HG03460 (cell line): ENCODE results near the gene COL5A1.
"Not testable (repeated sequence)": the region's sequence is repeated elsewhere in the genome, so short reads cannot be mapped to it uniquely, and the experiment has no call there.

Source experiments
- ATAC-seq: cut with Tn5 transposase; IDR thresholded peaks from one replicate; pipeline ENCODE4 v1.9.1; 2021; ENCODE audit not compliant: unreplicated experiment

Gene COL5A1

GRCh38 chr9:134847752-134848432, 206.3 kb downstream of the COL5A1 start:
- no peak for ATAC-seq

- no peak for ATAC-seq
These were observed 206.9 kb downstream of the COL5A1 start for GRCh38 chr9:134848504-134848903.

- ATAC-seq, result no peak
These were observed 209.0 kb downstream of the COL5A1 start for GRCh38 chr9:134850611-134851010.

GRCh38 chr9:134851020-134851419, 209.4 kb downstream of the COL5A1 start:
- ATAC-seq, result no peak

DNA sequence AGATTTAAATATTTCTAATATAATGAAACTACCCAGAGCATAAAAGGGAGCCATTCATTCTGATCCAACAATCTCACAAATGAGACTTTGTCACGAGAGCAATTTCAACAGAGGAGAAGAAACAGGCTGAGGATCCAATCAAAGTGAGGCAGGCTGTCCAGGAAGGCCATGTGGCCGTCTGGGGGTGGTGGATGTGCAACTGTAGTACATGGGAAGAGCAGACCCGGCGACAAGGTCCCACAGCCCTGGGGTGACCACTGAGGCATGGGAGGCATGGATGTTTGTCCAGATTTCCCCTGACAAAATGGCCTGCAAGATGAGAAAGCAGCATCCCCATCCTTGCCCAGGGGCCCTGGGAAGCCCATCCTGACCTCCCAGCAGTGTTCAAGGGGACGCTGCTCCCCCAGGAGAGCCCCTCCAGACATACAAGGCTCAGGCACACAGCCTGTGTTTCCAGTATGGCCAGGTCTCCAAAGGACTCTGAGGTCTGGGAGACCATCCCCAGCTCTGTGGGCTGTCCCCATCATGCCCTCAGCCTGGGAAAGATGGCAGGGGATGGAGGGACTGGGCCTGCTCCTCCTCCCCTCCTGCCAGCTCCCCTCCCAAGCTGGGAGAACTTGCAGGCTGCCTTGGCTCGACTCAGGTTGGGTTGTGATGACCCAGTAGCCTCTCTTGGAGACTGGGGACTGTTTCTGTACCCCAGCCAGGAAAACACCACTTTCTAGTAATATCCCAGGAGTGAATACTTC, 211.5 kb downstream of the COL5A1 start:
- no peak for ATAC-seq

DNA sequence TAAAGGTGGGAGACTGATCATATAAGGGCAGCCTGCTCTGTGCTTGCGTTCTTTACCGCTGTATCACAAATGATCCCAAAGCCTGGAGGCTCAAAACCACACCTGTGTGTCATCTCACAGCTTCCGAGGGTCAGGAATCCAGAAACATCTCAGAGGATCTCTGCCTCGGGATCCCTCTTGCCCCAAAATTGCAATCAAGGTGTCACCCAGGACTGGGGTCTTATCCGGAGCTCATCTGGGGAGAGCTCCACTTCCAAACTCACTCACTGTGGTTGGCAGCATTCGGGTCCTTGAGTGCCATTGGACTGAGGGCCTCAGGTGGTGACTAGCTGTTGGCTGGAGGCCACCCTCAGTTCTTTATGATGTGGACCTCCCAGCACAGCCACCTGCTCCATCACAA, 212.3 kb downstream of the COL5A1 start:
- no peak for ATAC-seq

- no peak for ATAC-seq
These were observed 213.0 kb downstream of the COL5A1 start for GRCh38 chr9:134854541-134854981.

DNA sequence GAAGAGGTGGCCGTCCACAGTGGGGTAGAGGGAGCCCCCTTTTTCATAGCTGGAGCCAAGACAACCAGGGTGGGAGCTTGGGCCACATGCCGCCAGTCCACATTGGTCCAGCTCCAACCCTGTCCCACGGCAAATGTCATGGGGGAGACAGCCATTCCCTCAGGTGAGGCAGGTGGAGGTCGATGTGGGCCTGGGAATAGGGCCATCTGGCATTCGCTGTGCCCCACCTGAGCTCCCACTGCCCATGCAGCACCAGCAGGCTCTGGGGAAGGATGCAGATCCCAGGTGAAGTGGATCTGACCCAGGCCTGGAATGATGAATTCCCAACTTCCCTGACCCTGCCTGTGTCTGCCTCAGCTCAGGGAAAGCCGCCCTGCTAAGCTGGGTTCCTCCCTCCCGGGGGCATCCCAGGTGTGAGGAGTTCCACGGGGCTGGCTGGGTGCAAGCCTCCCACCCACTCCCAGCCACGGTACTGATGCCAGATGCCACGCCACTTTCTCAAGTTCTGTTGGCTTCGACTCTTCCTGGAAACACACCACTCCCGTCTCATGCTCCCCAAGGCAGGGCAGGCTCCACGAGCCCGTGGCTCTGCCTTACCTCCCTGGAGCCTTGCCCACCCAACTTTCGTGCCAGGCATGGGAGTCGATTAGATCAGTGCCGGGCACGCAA, 213.8 kb downstream of the COL5A1 start:
- ATAC-seq, result no peak

DNA sequence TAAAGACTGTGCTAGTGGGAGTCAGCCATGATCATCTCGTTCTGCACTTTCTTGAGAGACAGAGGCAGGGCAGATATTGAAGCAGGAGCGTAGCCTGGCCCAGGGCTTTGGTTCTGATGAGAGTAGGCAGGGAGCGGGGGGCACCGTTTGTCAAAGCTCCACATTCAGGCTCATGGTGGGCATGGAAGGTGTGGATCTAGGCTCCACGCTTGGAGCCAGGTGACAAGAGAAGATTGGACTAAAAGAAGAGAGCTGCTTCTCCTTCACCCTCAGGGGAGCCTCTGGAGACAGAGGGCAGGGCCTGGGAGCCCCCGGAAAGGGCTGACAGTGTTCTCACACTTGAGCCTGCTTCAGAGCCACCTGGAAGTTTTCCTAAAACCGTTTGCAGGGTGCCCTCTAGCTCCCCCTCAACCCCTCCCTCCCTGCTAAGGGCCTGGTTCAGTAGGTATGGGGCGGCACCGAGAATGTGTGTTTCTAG, 214.3 kb downstream of the COL5A1 start:
- ATAC-seq, result no peak

DNA sequence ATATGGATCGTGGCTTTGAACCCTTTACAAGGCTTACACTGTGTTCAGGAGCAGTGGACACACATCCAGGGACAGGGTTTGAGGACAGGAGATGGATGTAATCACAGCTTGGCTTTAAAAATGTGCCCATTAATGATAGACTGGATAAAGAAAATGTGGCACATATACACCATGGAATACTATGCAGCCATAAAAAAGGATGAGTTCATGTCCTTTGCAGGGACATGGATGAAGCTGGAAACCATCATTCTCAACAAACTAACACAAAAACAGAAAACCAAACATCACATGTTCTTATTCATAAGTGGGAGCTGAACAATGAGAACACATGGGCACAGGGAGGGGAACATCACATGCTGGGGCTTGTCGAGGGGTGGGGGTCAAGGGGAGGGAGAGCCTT, 215.8 kb downstream of the COL5A1 start:
- ATAC-seq, result not testable (repeated sequence)

GRCh38 chr9:134858051-134858841, 216.6 kb downstream of the COL5A1 start:
- ATAC-seq, result peak; percentile 81

DNA sequence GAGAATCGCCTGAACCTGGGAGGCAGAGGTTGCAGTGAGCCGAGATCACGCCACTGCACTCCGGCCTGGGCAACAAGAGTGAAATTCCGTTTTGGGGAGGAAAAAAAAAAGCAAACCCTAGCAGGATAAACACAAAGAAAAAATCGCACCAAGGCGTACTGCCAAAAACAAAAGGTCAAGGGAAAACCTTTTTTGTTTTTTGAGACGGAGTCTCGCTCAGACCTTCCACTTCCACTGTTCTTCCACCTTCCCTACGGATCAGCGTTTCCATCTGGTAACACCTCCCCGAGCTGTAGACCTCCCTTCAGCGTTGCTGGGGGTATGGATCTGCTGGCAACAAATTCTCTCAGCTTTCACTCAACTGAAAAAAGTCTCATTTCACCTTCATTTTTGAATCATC, 218.9 kb downstream of the COL5A1 start:
- no peak for ATAC-seq

DNA sequence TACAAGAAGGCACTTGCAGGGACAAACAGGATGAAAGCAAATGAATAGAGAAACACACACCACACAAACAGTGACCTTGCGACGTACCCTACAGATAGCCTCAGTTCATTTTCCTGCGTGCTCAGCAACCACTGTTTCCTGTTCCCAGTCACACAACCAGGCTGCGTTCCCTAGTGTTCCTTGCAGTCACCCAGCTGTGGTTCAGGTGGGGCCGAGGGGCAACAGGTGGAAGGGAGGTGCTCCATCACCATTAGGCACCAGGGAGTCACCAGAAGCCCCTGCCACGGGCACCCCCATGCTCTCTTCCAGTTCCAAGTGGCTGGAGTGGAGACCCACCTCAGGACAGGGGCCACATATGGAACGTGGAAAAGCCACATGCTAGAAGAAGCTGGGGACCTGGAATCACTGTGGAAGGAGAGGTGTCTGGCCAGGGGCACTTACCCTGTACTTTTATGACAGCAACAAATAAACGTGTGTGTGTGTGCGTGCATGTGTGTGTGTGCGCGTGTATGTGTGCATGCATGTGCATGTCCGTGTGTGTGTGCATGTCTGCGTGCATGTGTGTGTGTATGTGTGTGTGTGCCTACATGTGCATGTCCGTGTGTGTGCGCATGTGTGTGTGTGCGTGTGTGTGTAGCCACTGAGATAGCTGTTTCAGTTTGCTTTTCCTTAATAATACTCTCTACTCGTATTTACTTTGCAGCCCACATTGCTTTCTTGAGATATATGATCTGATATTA, 220.2 kb downstream of the COL5A1 start:
- no peak for ATAC-seq

DNA sequence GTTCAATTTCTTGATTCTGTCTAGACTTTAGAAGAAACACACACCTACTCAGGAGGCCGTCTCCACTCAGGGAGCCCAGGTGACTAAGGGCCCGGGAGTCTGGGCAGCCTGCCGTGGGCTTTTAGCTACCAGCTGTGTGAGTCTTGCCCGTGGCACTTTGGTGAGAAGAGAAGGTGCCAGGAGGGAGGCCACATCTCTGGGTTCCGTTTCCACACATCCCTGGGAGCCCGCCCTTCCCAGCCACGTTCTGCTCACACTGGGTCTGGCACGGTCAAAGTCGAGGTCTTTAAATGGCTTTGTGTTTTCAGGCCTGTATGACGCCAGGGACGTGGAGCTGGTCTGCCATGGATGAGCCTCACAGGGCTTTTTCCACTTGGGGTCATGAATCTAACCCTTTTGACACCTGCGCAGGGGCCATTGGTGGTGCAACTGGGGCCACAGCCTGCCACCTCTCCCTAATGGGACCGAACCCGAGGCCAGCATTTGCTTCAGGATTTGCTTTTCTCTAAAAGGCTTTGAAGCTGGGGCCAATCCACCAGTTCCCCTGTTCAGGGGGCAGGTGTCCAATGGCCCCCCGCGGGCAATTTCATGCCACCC, 221.8 kb downstream of the COL5A1 start:
- no peak for ATAC-seq

GRCh38 chr9:134863941-134864820, 222.6 kb downstream of the COL5A1 start:
- no peak for ATAC-seq

DNA sequence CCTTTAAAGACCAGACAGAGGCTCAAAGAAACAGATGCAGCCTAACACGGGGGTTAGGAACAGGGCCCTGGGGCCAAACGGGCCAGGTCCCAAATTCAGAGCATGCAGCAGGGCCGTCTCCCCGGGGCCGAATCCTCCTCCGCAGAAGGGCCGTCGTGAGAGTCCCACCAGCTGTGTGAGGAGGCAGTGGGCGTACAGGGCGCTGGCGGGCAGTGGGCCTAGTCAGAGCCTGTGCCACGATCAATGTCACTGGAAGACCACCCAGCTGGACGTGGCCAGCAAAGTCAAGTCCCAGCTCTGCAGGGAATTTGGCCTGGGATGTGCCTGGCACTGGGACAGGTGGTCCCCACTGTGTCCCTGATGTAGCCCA, 223.2 kb downstream of the COL5A1 start:
- no peak for ATAC-seq

GRCh38 chr9:134867917-134868750, 226.5 kb downstream of the COL5A1 start:
- no peak for ATAC-seq
